K562 (cell line): ENCODE results near the gene LRRC7. TPM values are rescaled to one million over a fixed set of nuclear protein-coding genes. Genes with fewer than 3 reads are reported as not detected.

Experiments
- ATAC-seq: fragments of 200-7000 bp; cut with Tn5 transposase; 3 replicates; pipeline ENCODE4 v1.9.1; 2020; ENCODE audit warnings: moderate library complexity
- BruUV-seq: library from RNA; stranded (reverse); fragments of 400-500 nt; replicated peaks from 2 replicates; lab custom pipeline; 2021; lab: Mats Ljungman, UMichigan
- CTCF ChIA-PET: fragments of 300-600 bp; formaldehyde crosslinking; extraction: SDS; loops from one replicate; lab custom pipeline; 2021; ENCODE audit warnings: low intra/inter-chr PET ratio; lab: Yijun Ruan, JAX
- POLR2A ChIA-PET: fragments of 300-600, 350-650 bp; sonication (Branson Sonifier 250); formaldehyde crosslinking; extraction: SDS; loops from one replicate; lab custom pipeline; 2021; ENCODE audit warnings: antibody characterized with exemption, inconsistent platforms; lab: Yijun Ruan, JAX
- DNase-seq, 4 experiments: peaks; one replicate each; pipeline versions ENCODE4 v3.0.0 to v3.0.0-alpha.2; 2011 to 2018; ENCODE audit warnings: low spot score in 3 of 4, mixed read lengths in 3 of 4; ENCODE audit errors: extremely low read depth in 1 of 4
- FAIRE-seq: peaks from 2 replicates; lab custom pipeline; 2011; peaks lifted over from hg19 to GRCh38; lab: Jason Lieb, UNC
- H2AFZ ChIP-seq: 2 replicates; pipeline ENCODE4 v1.6.0; 2011; ENCODE audit warnings: low read depth, low read length, control low read depth, inconsistent platforms
- H3K27ac ChIP-seq: fragments of 200-600 bp; 3 replicates; pipeline ENCODE4 v1.8.0; 2011; ENCODE audit warnings: low read depth, mild to moderate bottlenecking, control low read depth, inconsistent platforms, low read length, moderate library complexity, mixed read lengths; ENCODE audit errors: extremely low read depth
- H3K27me3 ChIP-seq, 2 experiments: fragments of 300-600 bp in 1 of 2; 2 replicates in 1 of 2; 3 replicates in 1 of 2; pipeline versions ENCODE4 v1.6.0 to v1.8.0; 2011; ENCODE audit warnings: inconsistent platforms in 2 of 2, low read length in 2 of 2, mild to moderate bottlenecking in 1 of 2, mixed read lengths in 1 of 2, moderate library complexity in 1 of 2; ENCODE audit not compliant: control insufficient read depth in 2 of 2, insufficient read depth in 2 of 2
- H3K36me3 ChIP-seq: fragments of 300-600 bp; 3 replicates; pipeline ENCODE4 v1.8.0; 2011; ENCODE audit warnings: mild to moderate bottlenecking, low read length, inconsistent platforms; ENCODE audit not compliant: control insufficient read depth, insufficient read depth
- H3K4me1 ChIP-seq, 2 experiments: fragments of 200-600 bp in 1 of 2; replicated peaks in 1 of 2; 2 replicates in 1 of 2; 3 replicates in 1 of 2; pipeline versions ENCODE4 v1.5.1 to v1.8.0; 2011; ENCODE audit warnings: inconsistent platforms in 2 of 2, low read length in 2 of 2, mild to moderate bottlenecking in 1 of 2, mixed read lengths in 1 of 2, moderate library complexity in 1 of 2; ENCODE audit not compliant: control insufficient read depth in 2 of 2, insufficient read depth in 2 of 2
- H3K4me2 ChIP-seq: 2 replicates; pipeline ENCODE4 v1.6.1; 2011; ENCODE audit warnings: low read length, control low read depth, inconsistent platforms, mixed read lengths; ENCODE audit not compliant: insufficient read depth
- H3K4me3 ChIP-seq: fragments of 200-600 bp; sonication (generic), shearing (Covaris generic); 2 replicates; pipeline ENCODE4 v1.5.1; 2016; ENCODE audit warnings: control low read depth, inconsistent platforms
- H3K79me2 ChIP-seq: fragments of 200-600 bp; 3 replicates; pipeline ENCODE4 v1.8.0; 2011; ENCODE audit warnings: low read length, inconsistent platforms; ENCODE audit not compliant: control insufficient read depth, insufficient read depth
- H3K9ac ChIP-seq, 2 experiments: 2 replicates each; pipeline versions ENCODE4 v1.6.0 to v1.6.1; 2011; ENCODE audit warnings: low read depth in 2 of 2, low read length in 2 of 2, control low read depth in 1 of 2, inconsistent platforms in 1 of 2, mild to moderate bottlenecking in 1 of 2, mixed read lengths in 1 of 2; ENCODE audit not compliant: insufficient read depth in 1 of 2
- H3K9me1 ChIP-seq: one replicate; pipeline ENCODE4 v1.6.0; 2011; ENCODE audit warnings: inconsistent platforms, mild to moderate bottlenecking, low read length, moderate library complexity; ENCODE audit not compliant: control insufficient read depth, insufficient read depth
- H3K9me3 ChIP-seq: replicated peaks from 2 replicates; pipeline ENCODE4 v1.5.1; 2011; ENCODE audit warnings: low read depth, low read length, inconsistent platforms; ENCODE audit not compliant: control insufficient read depth, insufficient read depth
- H4K20me1 ChIP-seq: replicated peaks from 2 replicates; pipeline ENCODE4 v1.6.1; 2011; ENCODE audit warnings: low read length, inconsistent platforms, mixed read lengths; ENCODE audit not compliant: control insufficient read depth, insufficient read depth
- BDP1 ChIP-seq: IDR thresholded peaks from 3 replicates; pipeline ENCODE4 v1.6.1; 2011; ENCODE audit not compliant: insufficient read length, insufficient read depth
- C11orf30 ChIP-seq: fragments of 450-650 bp; IDR thresholded peaks from 2 replicates; pipeline ENCODE4 v1.6.1; 2016; ENCODE audit warnings: low read depth, mild to moderate bottlenecking
- EGR1 ChIP-seq: fragments of 450-650 bp; conservative IDR thresholded peaks from 2 replicates; pipeline ENCODE4 v1.6.1; 2017; ENCODE audit warnings: mild to moderate bottlenecking
- ELK1 ChIP-seq: sonication (generic); formaldehyde crosslinking; IDR thresholded peaks from 2 replicates; pipeline ENCODE4 v1.8.1; 2022; ENCODE audit warnings: missing genetic modification reagents
- FOXM1 ChIP-seq, 2 experiments: fragments of 450-650 bp in 1 of 2; sonication (generic) in 1 of 2; formaldehyde crosslinking in 1 of 2; IDR thresholded peaks; 2 replicates each; pipeline versions ENCODE4 v1.6.1 to v1.9.0; 2017 to 2022; ENCODE audit warnings: low read depth in 2 of 2, mild to moderate bottlenecking in 2 of 2, missing genetic modification reagents in 1 of 2, moderate library complexity in 1 of 2
- GMEB1 ChIP-seq: fragments of 250-450 bp; sonication (Bioruptor Pico); IDR thresholded peaks from 2 replicates; pipeline ENCODE4 v1.4.0; 2020; ENCODE audit warnings: mild to moderate bottlenecking
- NFIC ChIP-seq: fragments of 450-650 bp; IDR thresholded peaks from 2 replicates; pipeline ENCODE4 v1.6.1; 2017; ENCODE audit warnings: mild to moderate bottlenecking, inconsistent platforms
- NFIX ChIP-seq: fragments of 250-450 bp; sonication (Bioruptor Pico); IDR thresholded peaks from 2 replicates; pipeline ENCODE4 v1.4.0; 2020; ENCODE audit warnings: low read depth, mild to moderate bottlenecking, moderate library complexity
- PATZ1 ChIP-seq: fragments of 250-450 bp; sonication (Bioruptor Pico); IDR thresholded peaks from 2 replicates; pipeline ENCODE4 v1.5.0; 2020; ENCODE audit warnings: mild to moderate bottlenecking, borderline replicate concordance
- ZNF354B ChIP-seq: fragments of 250-450 bp; sonication (Bioruptor Pico); IDR thresholded peaks from 2 replicates; pipeline ENCODE4 v1.4.0; 2020
- ZZZ3 ChIP-seq: fragments of 450-650 bp; IDR thresholded peaks from 2 replicates; pipeline ENCODE4 v1.6.1; 2016; ENCODE audit warnings: antibody characterized with exemption, mild to moderate bottlenecking, moderate library complexity
- WGBS: fragments of 100-300 bp; shearing (Covaris generic); methylation state at CpG from one replicate; pipeline ENCODE4 v1.1.6; 2016; ENCODE audit warnings: low coverage, mixed read lengths; ENCODE audit not compliant: insufficient coverage; ENCODE audit errors: missing lambda C conversion rate; 5-methylcytosine and 5-hydroxymethylcytosine counted together
- in situ Hi-C: fragments of 300-500 bp; cut with MboI; formaldehyde crosslinking; loops from 4 replicates; pipeline ENCODE4 v1.15.0; 2018; ENCODE audit warnings: inconsistent platforms, mixed read lengths
- intact Hi-C: fragments of 100-400 bp; cut with micrococcal nuclease; formaldehyde crosslinking; loops from 2 replicates; pipeline ENCODE4 v1.14.2; 2022
- polyA plus RNA-seq, 8 experiments: library from polyadenylated mRNA; depleted of rRNA in 4 of 8; stranded (reverse) in 5 of 8; unstranded in 3 of 8; fragments of >200 nt; fragmentation: Nextera tagmentation in 2 of 8; fragmentation: Illumina TruSeq in 1 of 8; extraction: Ambion mirVana in 2 of 8; extraction: Trizol in 1 of 8; gene quantifications; 2 replicates each; pipeline versions ENCODE4 v1.2.1 to v1.2.3, GENCODE V29; 2011 to 2014; ENCODE audit warnings: inconsistent platforms in 1 of 8, missing spikeins in 1 of 8
- total RNA-seq, 7 experiments: library from RNA; depleted of rRNA in 6 of 7; stranded (reverse); fragments of >200 nt in 6 of 7; fragmentation: Illumina TruSeq in 2 of 7; extraction: Trizol in 2 of 7; gene quantifications; 2 replicates each; pipeline versions ENCODE4 v1.2.1 to v1.2.3, GENCODE V29; 2011 to 2021; ENCODE audit warnings: low replicate concordance in 1 of 7

Gene LRRC7
- total and polyA plus RNA-seq, 9 of the 15 experiments (the other 6 are each of a cell fraction or from before 2014, with no cell fraction given): 0.09 to 0.94 (median 0.49) TPM

GRCh38 chr1:69754521-69754920 is 186.8 kb downstream of the LRRC7 start (continued):
- no peak for TF ChIP-seq BDP1
- TF ChIP-seq NFIC: no peak
- TF ChIP-seq EGR1: no peak
- no peak for TF ChIP-seq C11orf30

GRCh38 chr1:69755647-69756046 is 187.9 kb downstream of the LRRC7 start:
- ChIA-PET CTCF (no interaction called here), POLR2A (interaction anchor here (0.6 kb wide), 1 partner anchor 1127 kb away, joined by 3 read pairs; no protein-coding TSS in a partner anchor)
- Histone ChIP-seq H3K4me2 (no peak overlapping the region), H3K36me3 (no peaks in the 10 kb centered on the region), H3K79me2 (no peaks in the 10 kb centered on the region), H3K4me3 (no peak overlapping the region), H4K20me1 (no peaks in the 10 kb centered on the region), H2AFZ (no peak overlapping the region), H3K4me1 (no peaks in the 10 kb centered on the region), H3K27me3 (no peaks in the 10 kb centered on the region), H3K27ac (no peak overlapping the region), H3K9me3 (no peaks in the 10 kb centered on the region), H3K9ac (no peak overlapping the region), H3K9me1 (no peaks in the 10 kb centered on the region)
- no TSS peak for BruUV-seq
- FAIRE-seq (no peak), DNase-seq (no peak), ATAC-seq (no peak)
- TF ChIP-seq NFIC (peak; percentile 81), NFIX (CRISPR knock-in tag) (peak; percentile 81), FOXM1 (IDR thresholded peaks at IDR 0.05; ENCODE audit: low read depth) (no peak), FOXM1 (CRISPR knock-in tag; IDR thresholded peaks at IDR 0.05; ENCODE audit: low read depth) (no peak), ZNF354B (no peak), ELK1 (CRISPR knock-in tag) (no peak), PATZ1 (CRISPR knock-in tag) (no peak), ZZZ3 (no peak), GMEB1 (CRISPR knock-in tag) (no peak)
- in situ Hi-C loops (no loop called here), intact Hi-C loops (no loop called here)
- 0% methylated on average over 1 of the region's 1 CpG for WGBS
